GM18861 (cell line): ENCODE results near the gene APBA2.

Experiments
- ATAC-seq: cut with Tn5 transposase; IDR thresholded peaks from one replicate; pipeline ENCODE4 v1.9.1; 2021; ENCODE audit not compliant: unreplicated experiment

Gene APBA2

GRCh38 chr15:28895146-28895545 is 9.4 kb downstream of the APBA2 start:
- ATAC-seq, result no peak

GRCh38 chr15:28895566-28895965 is 9.8 kb downstream of the APBA2 start:
- no peak for ATAC-seq

- ATAC-seq, result no peak
Measured at GRCh38 chr15:28896951-28897350, 11.2 kb downstream of the APBA2 start.

GRCh38 chr15:28897861-28898585 is 12.2 kb downstream of the APBA2 start:
- ATAC-seq, result no peak

GRCh38 chr15:28899061-28899738 is 13.4 kb downstream of the APBA2 start:
- ATAC-seq, result no peak

- no peak for ATAC-seq
Measured at GRCh38 chr15:28900041-28900891, 14.5 kb downstream of the APBA2 start.

- no peak for ATAC-seq
Measured at GRCh38 chr15:28900892-28901586, 15.3 kb downstream of the APBA2 start.

GRCh38 chr15:28901587-28901980 is 15.8 kb downstream of the APBA2 start:
- no peak for ATAC-seq

- ATAC-seq, result no peak
Measured at GRCh38 chr15:28901987-28902745, 16.4 kb downstream of the APBA2 start.

- no peak for ATAC-seq
Measured at GRCh38 chr15:28902856-28903255, 17.1 kb downstream of the APBA2 start.

GRCh38 chr15:28903555-28903954 is 17.8 kb downstream of the APBA2 start:
- ATAC-seq, result no peak

- ATAC-seq, result no peak
Measured at GRCh38 chr15:28904003-28904402, 18.2 kb downstream of the APBA2 start.

- no peak for ATAC-seq
Measured at GRCh38 chr15:28904541-28905315, 19.0 kb downstream of the APBA2 start.

- no peak for ATAC-seq
Measured at GRCh38 chr15:28907338-28907960, 21.7 kb downstream of the APBA2 start.

GRCh38 chr15:28909958-28910500 is 24.3 kb downstream of the APBA2 start:
- ATAC-seq, result no peak

- no peak for ATAC-seq
Measured at GRCh38 chr15:28911310-28911931, 25.6 kb downstream of the APBA2 start.

GRCh38 chr15:28912422-28912821 is 26.6 kb downstream of the APBA2 start:
- ATAC-seq, result no peak

GRCh38 chr15:28913171-28913765 is 27.5 kb downstream of the APBA2 start:
- no peak for ATAC-seq
